BJ (cell line): ENCODE results near the gene PRSS53. TPM values are rescaled to one million over a fixed set of nuclear protein-coding genes. Genes with fewer than 3 reads are reported as not detected.

Source experiments
- CTCF ChIA-PET: fragments of 350-600 bp; formaldehyde crosslinking; extraction: SDS; loops from one replicate; lab custom pipeline; 2021; ENCODE audit warnings: antibody characterized with exemption, inconsistent platforms; lab: Yijun Ruan, JAX
- POLR2A ChIA-PET: fragments of 300-600 bp; sonication (Branson Sonifier 250); formaldehyde crosslinking; extraction: SDS; loops from one replicate; lab custom pipeline; 2021; ENCODE audit warnings: antibody characterized with exemption; lab: Charles Lee
- DNase-seq: peaks from one replicate; pipeline ENCODE4 v3.0.0-alpha.2; 2011; ENCODE audit warnings: low read depth
- H3K27me3 ChIP-seq: 2 replicates; pipeline ENCODE4 v1.6.0; 2011; ENCODE audit warnings: low read length; ENCODE audit not compliant: control insufficient read depth, insufficient read depth
- H3K36me3 ChIP-seq: 2 replicates; pipeline ENCODE4 v1.5.1; 2011; ENCODE audit warnings: low read length; ENCODE audit not compliant: control insufficient read depth, insufficient read depth
- H3K4me3 ChIP-seq: 2 replicates; pipeline ENCODE4 v1.5.1; 2011; ENCODE audit warnings: low read depth, mild to moderate bottlenecking, control low read depth, low read length
- CTCF ChIP-seq: IDR thresholded peaks from 2 replicates; pipeline ENCODE4 v1.5.1; 2011; ENCODE audit warnings: low read depth, mild to moderate bottlenecking, control low read depth, inconsistent platforms, low read length, moderate library complexity; ENCODE audit not compliant: insufficient read depth
- polyA plus RNA-seq: library from polyadenylated mRNA; depleted of rRNA; stranded (reverse); fragments of >200 nt; gene quantifications from 2 replicates; pipeline ENCODE4 v1.2.3, GENCODE V29; 2011

The PRSS53 gene
- polyA plus RNA-seq, 1 experiment = 1.8 TPM

- no peaks in the 10 kb centered on the region for H3K27me3 ChIP-seq
- no peak overlapping the region for H3K4me3 ChIP-seq
- ChIA-PET POLR2A (interaction anchor here (0.7 kb wide), 1 partner anchor 59 kb away, joined by 5 read pairs; no protein-coding TSS in a partner anchor), CTCF (interaction anchor here (0.7 to 6.4 kb wide), 5 partner anchors 27 to 350 kb away, joined by 3 to 54 read pairs (median 3); partner anchors contain the start of genes HSD3B7 and ZNF843)
- no peak for DNase-seq
- no peak for TF ChIP-seq CTCF
- H3K36me3 ChIP-seq = peaks cover 9% of the 10 kb centered on the region
Observed at GRCh38 chr16:31092330-31092729, 3.6 kb upstream of the PRSS53 start.

GRCh38 chr16:31090540-31090939 is 1.8 kb upstream of the PRSS53 start:
- DNase-seq = no peak
- no peak overlapping the region for H3K4me3 ChIP-seq
- H3K27me3 ChIP-seq = no peaks in the 10 kb centered on the region
- ChIA-PET CTCF (interaction anchor here (6.4 kb wide), 1 partner anchor 106 kb away, joined by 54 read pairs; the partner anchor contains the start of gene HSD3B7), POLR2A (no interaction called here)
- H3K36me3 ChIP-seq = peaks cover 11% of the 10 kb centered on the region
- no peak for TF ChIP-seq CTCF

GRCh38 chr16:31089199-31089598 is 456 bp upstream of the PRSS53 start:
- DNase-seq = no peak
- no peaks in the 10 kb centered on the region for H3K27me3 ChIP-seq
- CTCF ChIA-PET = no interaction called here
- TF ChIP-seq CTCF = no peak
- POLR2A ChIA-PET = no interaction called here
- no peak overlapping the region for H3K4me3 ChIP-seq
- peaks cover 17% of the 10 kb centered on the region for H3K36me3 ChIP-seq

- no peak for DNase-seq
- Histone ChIP-seq H3K27me3 (no peaks in the 10 kb centered on the region), H3K4me3 (no peak overlapping the region), H3K36me3 (peaks cover 19% of the 10 kb centered on the region)
- TF ChIP-seq CTCF = no peak
- CTCF ChIA-PET = no interaction called here
- POLR2A ChIA-PET = interaction anchor here (0.7 kb wide), 1 partner anchor 786 kb away, joined by 3 read pairs; the partner anchor contains the start of gene ZNF267
Observed at GRCh38 chr16:31087971-31088370, 772 bp downstream of the PRSS53 start.

GRCh38 chr16:31087481-31087880 is 1.3 kb downstream of the PRSS53 start:
- H3K36me3 ChIP-seq = peaks cover 20% of the 10 kb centered on the region
- ChIA-PET CTCF (no interaction called here), POLR2A (no interaction called here)
- TF ChIP-seq CTCF = no peak
- no peak overlapping the region for H3K4me3 ChIP-seq
- no peak for DNase-seq
- H3K27me3 ChIP-seq = no peaks in the 10 kb centered on the region
